OCI-LY3 (cell line): ENCODE data around the gene CD274.

ENCODE experiments used
- H2AFZ ChIP-seq: fragments of 200-600, 300-600 bp; shearing (Covaris generic); 2 replicates; pipeline ENCODE4 v1.6.0; 2014; ENCODE audit warnings: antibody characterized with exemption, low read depth, low read length
- H3K27ac ChIP-seq: fragments of 200-600, 300-600 bp; sonication (generic); 2 replicates; pipeline ENCODE4 v1.5.1; 2014; ENCODE audit warnings: mild to moderate bottlenecking, low read length, moderate library complexity, mixed read lengths
- H3K27me3 ChIP-seq: fragments of 200-600, 300-600 bp; sonication (generic); 2 replicates; pipeline ENCODE4 v1.6.1; 2014; ENCODE audit warnings: low read depth, low read length, mixed read lengths
- H3K36me3 ChIP-seq: fragments of 200-600, 300-600 bp; sonication (generic); replicated peaks from 2 replicates; pipeline ENCODE3; 2014; ENCODE audit warnings: low read depth, low read length, mixed read lengths
- H3K4me1 ChIP-seq: fragments of 300-600, 200-600 bp; sonication (generic); 2 replicates; pipeline ENCODE4 v1.6.1; 2014; ENCODE audit warnings: low read length, mixed read lengths
- H3K4me2 ChIP-seq: fragments of 200-600, 300-600 bp; sonication (generic); 2 replicates; pipeline ENCODE4 v1.6.1; 2014; ENCODE audit warnings: low read length, mixed read lengths
- H3K4me3 ChIP-seq: fragments of 300-600, 200-600 bp; sonication (generic); 2 replicates; pipeline ENCODE4 v1.5.1; 2014; ENCODE audit warnings: antibody characterized with exemption, mild to moderate bottlenecking, low read length, moderate library complexity
- H3K79me2 ChIP-seq: fragments of 300-600, 200-600 bp; shearing (Covaris generic); 2 replicates; pipeline ENCODE4 v1.6.1; 2014; ENCODE audit warnings: mild to moderate bottlenecking, low read length, mixed read lengths
- H3K9ac ChIP-seq: fragments of 300-600, 200-600 bp; shearing (Covaris generic); 2 replicates; pipeline ENCODE4 v1.6.0; 2014; ENCODE audit warnings: mild to moderate bottlenecking, low read length, moderate library complexity
- H3K9me3 ChIP-seq: fragments of 200-600, 300-600 bp; shearing (Covaris generic); 2 replicates; pipeline ENCODE4 v1.6.1; 2014; ENCODE audit warnings: low read length, mixed read lengths; ENCODE audit not compliant: insufficient read depth
- H4K20me1 ChIP-seq: fragments of 200-600, 300-600 bp; sonication (generic); 2 replicates; pipeline ENCODE4 v1.6.1; 2016; ENCODE audit warnings: low read length, mixed read lengths; ENCODE audit not compliant: insufficient read depth
- CTCF ChIP-seq: fragments of 200-600, 300-600 bp; sonication (generic); IDR thresholded peaks from 2 replicates; pipeline ENCODE4 v1.5.1; 2014; ENCODE audit warnings: antibody characterized with exemption, low read length, low read depth
- EZH2phosphoT487 ChIP-seq: fragments of 200-600 bp; shearing (Covaris generic); IDR thresholded peaks from 2 replicates; pipeline ENCODE4 v1.6.1; 2018; ENCODE audit warnings: antibody characterized with exemption, mixed run types, low read depth

CD274 gene

GRCh38 chr9:5425006-5425628 is 25.2 kb upstream of the CD274 start:
- Histone ChIP-seq H3K4me1 (no peaks in the 10 kb centered on the region), H3K79me2 (no peaks in the 10 kb centered on the region), H3K9me3 (no peaks in the 10 kb centered on the region), H3K4me2 (no peak overlapping the region), H3K27ac (no peak overlapping the region), H3K27me3 (no peaks in the 10 kb centered on the region), H3K9ac (no peak overlapping the region), H3K36me3 (peaks cover 3% of the 10 kb centered on the region), H4K20me1 (no peaks in the 10 kb centered on the region), H2AFZ (no peak overlapping the region), H3K4me3 (no peak overlapping the region)
- TF ChIP-seq EZH2phosphoT487 = no peak
- peak; percentile 80 for TF ChIP-seq CTCF

- H4K20me1 ChIP-seq = no peaks in the 10 kb centered on the region
- no peak overlapping the region for H2AFZ ChIP-seq
- no peaks in the 10 kb centered on the region for H3K4me1 ChIP-seq
- H3K36me3 ChIP-seq = peaks cover 13% of the 10 kb centered on the region
- no peak overlapping the region for H3K4me2 ChIP-seq
- no peaks in the 10 kb centered on the region for H3K27me3 ChIP-seq
- H3K79me2 ChIP-seq = no peaks in the 10 kb centered on the region
- H3K9ac ChIP-seq = no peak overlapping the region
- no peaks in the 10 kb centered on the region for H3K9me3 ChIP-seq
- no peak overlapping the region for H3K27ac ChIP-seq
- H3K4me3 ChIP-seq = no peak overlapping the region
- TF ChIP-seq EZH2phosphoT487 (no peak), CTCF (no peak)
Measured at GRCh38 chr9:5427005-5427404, 23.3 kb upstream of the CD274 start.

- no peak overlapping the region for H3K27ac ChIP-seq
- no peaks in the 10 kb centered on the region for H3K9me3 ChIP-seq
- H3K36me3 ChIP-seq = peaks cover 16% of the 10 kb centered on the region
- no peaks in the 10 kb centered on the region for H4K20me1 ChIP-seq
- no peaks in the 10 kb centered on the region for H3K4me1 ChIP-seq
- H2AFZ ChIP-seq = no peak overlapping the region
- no peak for TF ChIP-seq CTCF
- no peak for TF ChIP-seq EZH2phosphoT487
- H3K9ac ChIP-seq = no peak overlapping the region
- H3K4me3 ChIP-seq = no peak overlapping the region
- no peaks in the 10 kb centered on the region for H3K27me3 ChIP-seq
- no peak overlapping the region for H3K4me2 ChIP-seq
- H3K79me2 ChIP-seq = no peaks in the 10 kb centered on the region
Measured at GRCh38 chr9:5428172-5428571, 22.2 kb upstream of the CD274 start.

GRCh38 chr9:5428794-5429528 is 21.4 kb upstream of the CD274 start:
- TF ChIP-seq EZH2phosphoT487 = no peak
- peak; percentile 11; the same call in 1 of the 2 replicates for TF ChIP-seq CTCF
- Histone ChIP-seq H3K36me3 (peaks cover 16% of the 10 kb centered on the region), H4K20me1 (no peaks in the 10 kb centered on the region), H3K79me2 (no peaks in the 10 kb centered on the region), H3K9me3 (no peaks in the 10 kb centered on the region), H2AFZ (no peak overlapping the region), H3K27ac (no peak overlapping the region), H3K9ac (no peak overlapping the region), H3K4me2 (no peak overlapping the region), H3K4me1 (no peaks in the 10 kb centered on the region), H3K4me3 (no peak overlapping the region), H3K27me3 (no peaks in the 10 kb centered on the region)
